IMR-90 (cell line): ENCODE results near the gene LRRC1.

Source experiments
- CTCF ChIP-seq: conservative IDR thresholded peaks from 2 replicates; pipeline ENCODE4 v1.5.1; 2012; ENCODE audit warnings: mild to moderate bottlenecking, low read depth, low read length, improper control_type of control experiment
- MAZ ChIP-seq: IDR thresholded peaks from 2 replicates; pipeline ENCODE4 v1.6.1; 2012; ENCODE audit warnings: low read depth, mild to moderate bottlenecking, low read length, improper control_type of control experiment, moderate library complexity, borderline replicate concordance

- TF ChIP-seq CTCF (no peak), MAZ (no peak)
Observed at GRCh38 chr6:53924277-53924676, 129.5 kb downstream of the LRRC1 start.
